IPS-11a (cell line): Measurements from ENCODE around the gene FKBP3.

Source experiments
- H3K4me3 ChIP-seq: one replicate; pipeline ENCODE4 v1.5.1; 2013; ENCODE audit warnings: low read depth, low read length, control low read depth

Gene FKBP3

GRCh38 chr14:45065956-45066355, 68.3 kb downstream of the FKBP3 start:
- no peak overlapping the region for H3K4me3 ChIP-seq
